Spinal cord (tissue), 10 donors: Measurements from ENCODE around the gene ATG7. TPM values are rescaled to one million over a fixed set of nuclear protein-coding genes. Genes with fewer than 3 reads are reported as not detected.
"Not testable (repeated sequence)": the region's sequence is repeated elsewhere in the genome, so short reads cannot be mapped to it uniquely, and the experiment has no call there.

ENCODE experiments used
- DNase-seq, 6 donors: peaks; one replicate each; pipeline versions ENCODE4 v3.0.0 to v3.0.0-alpha.2; 2013 to 2015; ENCODE audit warnings: low spot score in 6 of 6, low read depth in 4 of 6
- H3K27ac ChIP-seq: one replicate; pipeline ENCODE4 v1.5.1; 2013; ENCODE audit warnings: low read depth, low read length, control low read depth
- H3K27me3 ChIP-seq: one replicate; pipeline ENCODE4 v1.6.1; 2013; ENCODE audit warnings: low read length; ENCODE audit not compliant: control insufficient read depth, insufficient read depth
- H3K36me3 ChIP-seq: one replicate; pipeline ENCODE4 v1.6.1; 2013; ENCODE audit warnings: low read length; ENCODE audit not compliant: control insufficient read depth, insufficient read depth
- H3K4me1 ChIP-seq: one replicate; pipeline ENCODE4 v1.6.1; 2013; ENCODE audit warnings: low read length; ENCODE audit not compliant: control insufficient read depth, insufficient read depth
- H3K4me3 ChIP-seq: one replicate; pipeline ENCODE4 v1.5.1; 2013; ENCODE audit warnings: low read depth, low read length, control low read depth
- H3K9me3 ChIP-seq: one replicate; pipeline ENCODE4 v1.6.1; 2013; ENCODE audit warnings: low read length; ENCODE audit not compliant: control insufficient read depth, insufficient read depth
- WGBS: methylation state at CpG from one replicate; pipeline ENCODE4 v1.1.5; 2013; ENCODE audit warnings: missing lambda C conversion rate; ENCODE audit not compliant: insufficient coverage; 5-methylcytosine and 5-hydroxymethylcytosine counted together
- polyA plus RNA-seq, 2 donors: library from polyadenylated mRNA; unstranded; fragments of 120-200 nt; gene quantifications; one replicate each; pipeline ENCODE4 v1.2.1, GENCODE V29; 2013; ENCODE audit not compliant: insufficient read length in 2 of 2
- total RNA-seq, 2 donors: library from RNA; depleted of rRNA in 1 of 2; stranded (reverse); fragments of 120-200 nt in 1 of 2; fragments of >200 nt in 1 of 2; gene quantifications; one replicate each; pipeline versions ENCODE4 v1.2.3 to v1.2.4, GENCODE V29; 2013 to 2014
- donor health status: healthy.

The ATG7 gene
- total and polyA plus RNA-seq, 4 donors: 18.2 to 48.0 (median 26.4) TPM

DNA sequence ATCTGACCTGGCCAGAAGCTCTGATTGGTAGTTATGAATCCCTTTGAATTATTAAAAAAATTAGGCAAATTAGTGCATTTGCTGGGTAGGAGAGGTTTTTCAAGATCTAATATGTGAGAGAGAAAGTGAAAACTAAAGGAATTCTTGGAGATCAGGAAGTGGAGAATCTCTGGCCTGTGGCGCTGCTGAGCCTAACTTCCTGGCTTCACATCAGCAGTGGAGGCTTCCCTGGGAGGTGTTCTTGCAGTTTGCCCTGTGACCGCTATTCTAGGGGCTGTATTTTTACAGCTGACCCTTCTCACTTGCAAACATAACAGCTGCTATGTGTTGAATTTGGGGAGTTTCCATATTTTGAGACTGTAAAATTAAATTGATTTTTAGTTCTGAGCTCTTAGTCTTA, 166.4 kb downstream of the ATG7 start:
- Histone ChIP-seq H3K36me3 (no peaks in the 10 kb centered on the region), H3K4me1 (no peaks in the 10 kb centered on the region), H3K27me3 (no peaks in the 10 kb centered on the region), H3K27ac (peak overlapping the region; percentile 60), H3K9me3 (no peaks in the 10 kb centered on the region), H3K4me3 (no peak overlapping the region)
- WGBS: 89% methylated on average over 1 of the region's 2 CpGs
- DNase-seq: peak in 1 of 6 donors; percentile 80

DNA sequence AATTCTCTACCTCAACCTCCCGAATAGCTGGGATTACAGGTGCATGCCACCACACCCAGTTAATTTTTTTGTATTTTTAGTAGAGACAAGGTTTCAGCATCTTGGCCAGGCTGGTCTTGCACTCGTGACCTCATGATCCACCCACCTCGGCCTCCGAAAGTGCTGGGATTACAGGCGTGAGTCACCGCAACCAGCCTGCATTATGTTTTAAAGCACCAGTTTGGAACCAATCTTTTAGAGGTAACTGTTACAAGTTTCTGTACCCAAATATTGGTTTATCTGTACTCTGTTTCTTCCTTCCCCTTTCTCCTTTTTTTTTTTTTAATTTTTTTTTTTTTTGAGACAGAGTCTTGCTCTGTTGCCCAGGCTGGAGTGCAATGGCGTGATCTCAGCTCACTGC, 169.1 kb downstream of the ATG7 start:
- not testable (repeated sequence) for H3K4me3 ChIP-seq, H3K4me1 ChIP-seq, H3K27ac ChIP-seq, H3K27me3 ChIP-seq, DNase-seq, H3K36me3 ChIP-seq, H3K9me3 ChIP-seq
- WGBS: 97% methylated on average over 5 of the region's 7 CpGs

DNA sequence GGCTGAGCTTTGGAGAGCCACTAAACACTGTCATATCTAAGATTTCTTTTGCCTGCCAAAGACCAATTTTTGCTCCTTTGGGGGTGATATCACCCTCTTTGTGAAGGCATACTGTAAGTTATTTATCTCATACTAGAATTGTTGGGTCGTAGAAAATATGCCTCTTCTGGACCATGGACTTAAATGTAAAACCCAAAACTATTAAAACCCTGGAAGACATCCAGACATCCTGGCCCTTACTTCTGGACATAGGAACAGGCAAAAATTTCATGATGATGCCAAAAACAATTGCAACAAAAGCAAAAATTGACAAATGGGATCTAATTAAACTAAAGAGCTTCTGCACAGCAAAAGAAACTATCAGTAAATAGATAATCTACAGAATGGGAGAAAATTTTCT, 172.2 kb downstream of the ATG7 start:
- Histone ChIP-seq H3K27me3 (no peaks in the 10 kb centered on the region), H3K9me3 (no peaks in the 10 kb centered on the region), H3K27ac (no peak overlapping the region), H3K4me1 (peaks cover 3% of the 10 kb centered on the region), H3K36me3 (no peaks in the 10 kb centered on the region), H3K4me3 (no peak overlapping the region)
- WGBS: no CpG with 5 or more reads among the region's 1 CpG
- peak in 1 of 6 donors; percentile 49 for DNase-seq

DNA sequence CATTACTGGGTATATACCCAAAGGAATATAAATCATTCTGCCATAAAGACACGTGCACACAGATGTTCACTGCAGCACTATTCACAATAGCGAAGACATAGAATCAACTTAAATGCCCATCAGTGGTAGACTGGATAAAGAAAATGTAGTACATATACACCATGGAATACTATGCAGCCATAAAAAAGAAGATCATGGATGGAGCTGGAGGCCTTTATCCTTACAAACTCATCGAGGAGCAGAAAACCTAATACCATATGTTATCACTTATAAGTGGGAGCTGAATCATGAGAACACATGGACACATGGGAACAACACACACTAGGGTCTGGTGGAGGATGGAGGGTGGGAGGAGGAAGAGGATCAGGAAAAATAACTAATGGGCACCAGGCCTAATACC, 173.0 kb downstream of the ATG7 start:
- not testable (repeated sequence) for H3K36me3 ChIP-seq
- H3K27ac ChIP-seq: peak overlapping the region; percentile 40

DNA sequence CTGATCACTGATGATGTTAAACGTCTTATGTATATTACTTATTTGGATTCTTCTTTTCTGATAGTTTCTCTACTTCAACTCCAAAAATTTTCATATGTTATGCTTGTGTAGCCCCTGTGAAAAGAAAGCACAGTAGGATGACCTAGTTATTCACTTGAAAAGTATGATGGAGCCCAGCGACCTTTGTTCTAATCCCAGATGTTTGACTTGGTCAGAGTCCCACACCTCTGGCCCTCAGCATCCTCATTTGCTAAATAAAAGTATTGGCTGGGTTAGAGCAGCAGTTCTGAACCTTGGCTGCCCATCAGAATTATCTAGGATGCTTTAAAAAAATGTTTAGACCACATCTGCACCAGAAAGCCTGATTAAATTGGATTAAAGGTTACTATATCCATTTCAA, 173.7 kb downstream of the ATG7 start:
- H3K4me3 ChIP-seq: no peak overlapping the region
- DNase-seq: peak in 1 of 6 donors; percentile 71
- peak overlapping the region; percentile 57 for H3K27ac ChIP-seq
- H3K36me3 ChIP-seq: no peaks in the 10 kb centered on the region
- H3K4me1 ChIP-seq: peaks cover 3% of the 10 kb centered on the region
- no peaks in the 10 kb centered on the region for H3K27me3 ChIP-seq
- H3K9me3 ChIP-seq: no peaks in the 10 kb centered on the region
- WGBS: no CpG with 5 or more reads among the region's 2 CpGs

More for the DNA sequence above, 173.0 kb downstream of the ATG7 start:
- not testable (repeated sequence) for H3K9me3 ChIP-seq, H3K4me1 ChIP-seq, DNase-seq, H3K4me3 ChIP-seq, H3K27me3 ChIP-seq
- no CpG with 5 or more reads among the region's 3 CpGs for WGBS

DNA sequence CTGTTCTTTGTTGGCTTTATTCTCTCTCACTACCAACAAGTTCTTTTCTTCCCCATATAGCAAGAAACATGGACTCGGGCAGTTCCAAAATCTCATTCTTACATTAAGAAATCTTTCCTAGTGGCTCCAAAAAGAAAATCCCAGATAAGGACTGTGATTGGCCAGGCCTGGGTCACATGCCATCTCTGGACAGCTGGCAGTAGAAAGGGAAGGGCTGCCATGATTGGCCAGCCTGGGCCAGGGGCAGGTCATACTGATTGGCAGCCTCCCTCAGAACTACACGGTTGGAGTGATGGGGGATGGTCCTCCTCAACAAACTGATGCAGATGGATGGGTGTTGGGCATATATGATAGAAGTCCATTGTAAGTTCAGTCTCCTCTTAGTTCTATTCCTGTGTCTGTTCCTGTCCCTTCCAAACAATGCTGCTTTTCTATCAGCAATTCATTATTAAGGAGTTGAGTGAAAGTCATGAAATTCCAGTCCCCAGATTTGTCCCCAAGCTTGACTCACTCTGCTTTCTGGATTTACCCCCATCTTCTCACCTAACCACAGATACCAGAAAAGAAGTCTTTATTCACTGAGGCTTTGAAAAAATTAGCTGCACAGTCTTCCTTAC, 175.5 kb downstream of the ATG7 start:
- no peak overlapping the region for H3K27ac ChIP-seq
- no peaks in the 10 kb centered on the region for H3K36me3 ChIP-seq
- no peaks in the 10 kb centered on the region for H3K27me3 ChIP-seq
- H3K9me3 ChIP-seq: no peaks in the 10 kb centered on the region
- H3K4me3 ChIP-seq: no peak overlapping the region
- peaks cover 3% of the 10 kb centered on the region for H3K4me1 ChIP-seq
- no peak for DNase-seq
- WGBS: no CpG with 5 or more reads among the region's 2 CpGs

DNA sequence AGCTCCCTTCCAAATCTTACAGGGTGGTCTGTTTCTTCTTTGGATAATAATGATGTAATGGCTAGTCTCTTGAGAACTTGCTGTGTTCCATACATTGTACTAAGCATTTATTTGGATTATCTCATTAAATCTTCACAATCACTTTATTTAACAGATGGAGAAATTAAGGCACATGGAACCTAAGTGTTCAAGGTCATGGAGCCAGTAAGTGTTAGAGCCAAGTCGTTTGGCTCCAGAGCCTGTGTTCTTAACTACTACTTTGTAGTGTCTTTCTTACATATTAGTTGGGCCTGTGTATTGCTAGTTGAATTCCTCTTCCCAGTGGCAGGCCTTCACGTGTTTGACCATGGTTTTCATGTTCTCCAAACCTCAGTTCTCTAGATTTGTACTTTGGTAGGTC, 177.8 kb downstream of the ATG7 start:
- Histone ChIP-seq H3K4me1 (peaks cover 14% of the 10 kb centered on the region), H3K27ac (no peak overlapping the region), H3K27me3 (no peaks in the 10 kb centered on the region), H3K36me3 (no peaks in the 10 kb centered on the region), H3K9me3 (no peaks in the 10 kb centered on the region), H3K4me3 (no peak overlapping the region)
- WGBS: no CpG with 5 or more reads among the region's 2 CpGs
- no peak for DNase-seq

DNA sequence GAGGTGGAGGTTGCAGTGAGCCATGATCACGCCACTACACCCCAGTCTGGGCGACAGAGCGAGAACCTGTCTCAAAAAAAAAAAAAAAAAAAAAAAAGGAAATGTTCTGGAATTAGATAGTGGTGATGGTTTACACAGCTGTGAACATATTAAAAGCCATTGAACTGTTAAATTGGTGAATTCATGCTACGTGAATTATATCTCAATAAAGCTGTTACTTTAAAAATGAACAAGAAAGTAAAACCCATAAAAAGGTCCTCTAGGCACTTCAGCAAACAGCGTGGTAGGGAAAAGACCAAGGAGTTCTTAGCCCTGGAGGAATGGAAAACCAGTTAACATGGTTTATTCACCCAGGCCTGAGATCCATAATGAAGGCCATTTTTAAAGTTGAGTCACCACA, 180.1 kb downstream of the ATG7 start:
- H3K27ac ChIP-seq: peak overlapping the region; percentile 74
- DNase-seq: peak in 1 of 6 donors; percentile 49
- H3K36me3 ChIP-seq: no peaks in the 10 kb centered on the region
- H3K4me1 ChIP-seq: peaks cover 14% of the 10 kb centered on the region
- 83% methylated on average over 1 of the region's 5 CpGs for WGBS
- H3K27me3 ChIP-seq: no peaks in the 10 kb centered on the region
- H3K9me3 ChIP-seq: no peaks in the 10 kb centered on the region
- no peak overlapping the region for H3K4me3 ChIP-seq

DNA sequence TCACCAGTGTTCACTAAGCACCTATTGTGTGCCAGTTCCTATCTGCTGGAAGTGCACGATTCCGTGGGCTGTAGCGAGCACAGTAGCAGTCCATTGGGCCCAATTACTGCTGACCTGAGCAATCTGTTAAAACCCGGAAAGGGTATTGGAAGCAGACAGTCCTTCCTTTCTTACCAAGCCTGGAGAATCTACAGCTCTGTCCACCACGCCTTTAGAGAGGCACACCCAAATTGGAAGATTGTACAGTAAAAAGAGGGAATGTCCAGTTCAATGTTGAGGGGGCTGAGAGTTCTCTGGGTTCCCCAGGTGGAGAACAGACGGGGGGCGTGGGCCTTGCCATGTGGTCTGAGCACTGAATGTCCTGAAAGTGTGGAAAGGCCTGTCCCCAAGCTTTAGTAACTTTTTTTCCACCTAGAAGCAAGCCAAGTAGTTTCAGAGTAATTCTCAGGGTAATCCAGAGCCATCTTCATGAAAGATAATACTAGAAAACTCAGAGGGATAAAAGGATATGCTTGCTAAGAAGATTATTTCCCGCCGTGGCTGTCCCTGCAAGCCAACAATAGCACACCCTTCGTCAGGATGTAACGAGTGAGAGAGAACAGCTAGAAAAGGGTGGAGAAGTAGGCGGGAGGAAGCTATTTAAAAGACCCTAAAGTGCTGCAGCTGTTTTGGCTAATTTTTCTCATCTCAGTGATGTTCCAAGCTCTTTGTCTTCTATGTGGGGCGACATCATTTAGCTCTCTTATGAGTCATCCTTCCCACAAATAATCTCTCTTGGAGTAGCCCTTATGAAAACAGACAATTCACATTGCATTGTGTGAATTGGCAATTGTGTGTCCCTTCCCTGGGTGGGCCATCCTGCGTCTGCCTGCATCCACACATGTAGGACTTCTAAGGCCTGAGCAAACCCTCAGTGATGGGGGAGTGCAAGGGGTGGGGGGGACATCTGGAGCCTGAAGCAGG, 181.0 kb downstream of the ATG7 start:
- 78% methylated on average over 7 of the region's 14 CpGs for WGBS
- no peak overlapping the region for H3K4me3 ChIP-seq
- DNase-seq: peak in 1 of 6 donors; percentile 82

More for the DNA sequence above, 181.0 kb downstream of the ATG7 start:
- H3K27me3 ChIP-seq: no peaks in the 10 kb centered on the region
- H3K36me3 ChIP-seq: no peaks in the 10 kb centered on the region
- H3K27ac ChIP-seq: peak overlapping the region; percentile 74
- H3K9me3 ChIP-seq: no peaks in the 10 kb centered on the region
- H3K4me1 ChIP-seq: peaks cover 13% of the 10 kb centered on the region
